CD14-positive monocyte (primary cell): ENCODE measurements around the gene PCSK7. TPM values are rescaled to one million over a fixed set of nuclear protein-coding genes. Genes with fewer than 3 reads are reported as not detected.

Experiments
- DNase-seq, 3 donors: peaks; one replicate each; pipeline ENCODE4 v3.0.0-alpha.2; 2011 to 2022
- H2AFZ ChIP-seq: 2 replicates; pipeline ENCODE4 v1.6.0; 2012; ENCODE audit warnings: mild to moderate bottlenecking, low read depth, low read length, inconsistent platforms; ENCODE audit not compliant: insufficient read depth, poor library complexity, severe bottlenecking
- H3K27ac ChIP-seq, 2 donors: 1 replicate in 1 of 2; 2 replicates in 1 of 2; pipeline ENCODE4 v1.5.1; 2012 to 2013; ENCODE audit warnings: low read length in 2 of 2, control low read depth in 1 of 2, inconsistent platforms in 1 of 2, low read depth in 1 of 2, mild to moderate bottlenecking in 1 of 2
- H3K27me3 ChIP-seq, 2 donors: one replicate each; pipeline versions ENCODE4 v1.6.0 to v1.6.1; 2011 to 2013; ENCODE audit warnings: low read length in 2 of 2; ENCODE audit not compliant: control insufficient read depth in 2 of 2, insufficient read depth in 2 of 2
- H3K36me3 ChIP-seq, 2 donors: replicated peaks in 1 of 2; 1 replicate in 1 of 2; 2 replicates in 1 of 2; pipeline versions ENCODE4 v1.5.1 to v1.6.1; 2012 to 2013; ENCODE audit warnings: low read length in 2 of 2, control low read depth in 1 of 2, inconsistent platforms in 1 of 2, mild to moderate bottlenecking in 1 of 2; ENCODE audit not compliant: insufficient read depth in 2 of 2, control insufficient read depth in 1 of 2
- H3K4me1 ChIP-seq, 2 donors: 1 replicate in 1 of 2; 2 replicates in 1 of 2; pipeline versions ENCODE4 v1.5.1 to v1.6.1; 2012 to 2013; ENCODE audit warnings: low read length in 2 of 2, control low read depth in 1 of 2, inconsistent platforms in 1 of 2, mild to moderate bottlenecking in 1 of 2, moderate library complexity in 1 of 2; ENCODE audit not compliant: insufficient read depth in 2 of 2, control insufficient read depth in 1 of 2
- H3K4me2 ChIP-seq: replicated peaks from 2 replicates; pipeline ENCODE3; 2012; ENCODE audit warnings: low read length, moderate library complexity, mild to moderate bottlenecking; ENCODE audit not compliant: poor library complexity, severe bottlenecking; ENCODE audit errors: extremely low read depth
- H3K4me3 ChIP-seq, 3 experiments: fragments of 200-600 bp in 1 of 3; sonication (generic) in 1 of 3; replicated peaks in 1 of 3; 1 replicate in 2 of 3; 2 replicates in 1 of 3; pipeline ENCODE4 v1.5.1; 2011 to 2013; ENCODE audit warnings: low read length in 3 of 3, mild to moderate bottlenecking in 3 of 3, control low read depth in 2 of 3, low read depth in 2 of 3, inconsistent platforms in 1 of 3, moderate library complexity in 1 of 3
- H3K79me2 ChIP-seq: 2 replicates; pipeline ENCODE4 v1.6.0; 2012; ENCODE audit warnings: mild to moderate bottlenecking, control low read depth, inconsistent platforms, low read length, moderate library complexity; ENCODE audit not compliant: insufficient read depth
- H3K9ac ChIP-seq: 2 replicates; pipeline ENCODE4 v1.6.0; 2017; ENCODE audit warnings: low read length, mild to moderate bottlenecking; ENCODE audit not compliant: insufficient read depth, poor library complexity, severe bottlenecking
- H3K9me3 ChIP-seq, 2 donors: replicated peaks in 1 of 2; 1 replicate in 1 of 2; 2 replicates in 1 of 2; pipeline versions ENCODE4 v1.5.1 to v1.6.1; 2012 to 2013; ENCODE audit warnings: low read length in 2 of 2, control low read depth in 1 of 2; ENCODE audit not compliant: control insufficient read depth in 1 of 2, insufficient read depth in 1 of 2
- H4K20me1 ChIP-seq: 2 replicates; pipeline ENCODE4 v1.6.0; 2012; ENCODE audit warnings: mild to moderate bottlenecking, low read length, control low read depth, moderate library complexity; ENCODE audit not compliant: insufficient read depth
- H3K27ac Mint-ChIP-seq, 7 donors: one replicate each; pipeline ENCODE4 v1.8.0; 2020; ENCODE audit warnings: mild to moderate bottlenecking in 7 of 7, mixed read lengths in 7 of 7, moderate library complexity in 6 of 7, inconsistent platforms in 2 of 7
- H3K27me3 Mint-ChIP-seq, 3 donors: one replicate each; pipeline ENCODE4 v1.8.0; 2021 to 2022; ENCODE audit warnings: low read depth in 3 of 3, mild to moderate bottlenecking in 3 of 3, mixed read lengths in 3 of 3, moderate library complexity in 3 of 3, inconsistent platforms in 1 of 3
- H3K36me3 Mint-ChIP-seq, 2 donors: one replicate each; pipeline ENCODE4 v1.8.0; 2020; ENCODE audit warnings: mixed read lengths in 2 of 2, inconsistent platforms in 1 of 2, mild to moderate bottlenecking in 1 of 2
- H3K4me1 Mint-ChIP-seq: one replicate; pipeline ENCODE4 v1.8.0; 2020; ENCODE audit warnings: mild to moderate bottlenecking, mixed read lengths
- H3K4me3 Mint-ChIP-seq, 2 donors: one replicate each; pipeline ENCODE4 v1.8.0; 2020; ENCODE audit warnings: mild to moderate bottlenecking in 2 of 2, mixed read lengths in 2 of 2, moderate library complexity in 1 of 2
- H3K9me3 Mint-ChIP-seq, 7 donors: one replicate each; pipeline ENCODE4 v1.8.0; 2020 to 2022; ENCODE audit warnings: mixed read lengths in 7 of 7, mild to moderate bottlenecking in 6 of 7, moderate library complexity in 6 of 7, inconsistent platforms in 2 of 7
- WGBS: methylation state at CpG from one replicate; pipeline ENCODE4 v1.1.5; 2013; ENCODE audit warnings: missing lambda C conversion rate; ENCODE audit not compliant: insufficient coverage; 5-methylcytosine and 5-hydroxymethylcytosine counted together
- intact Hi-C, 2 donors: fragments of 100-400 bp; cut with micrococcal nuclease; formaldehyde crosslinking; loops; one replicate each; pipeline versions ENCODE4 v1.15.0 to v1.15.1; 2023
- polyA plus RNA-seq, 3 donors: library from polyadenylated mRNA; depleted of rRNA in 1 of 3; unstranded in 2 of 3; stranded (reverse) in 1 of 3; fragments of 300-500 nt in 2 of 3; fragments of >200 nt in 1 of 3; fragmentation: Illumina TruSeq in 2 of 3; gene quantifications; 1 replicate in 2 of 3; 2 replicates in 1 of 3; pipeline ENCODE4 v1.2.3, GENCODE V29; 2012 to 2021
- TF ChIP-seq, protein P1 (sequence below): fragments of 200-600 bp; IDR thresholded peaks from one replicate; pipeline ENCODE4 v1.8.0; 2022; ENCODE audit warnings: antibody characterized with exemption, mild to moderate bottlenecking

PCSK7 gene
- polyA plus RNA-seq, 3 donors = 6.1 to 93.8 (median 9.5) TPM

DNA sequence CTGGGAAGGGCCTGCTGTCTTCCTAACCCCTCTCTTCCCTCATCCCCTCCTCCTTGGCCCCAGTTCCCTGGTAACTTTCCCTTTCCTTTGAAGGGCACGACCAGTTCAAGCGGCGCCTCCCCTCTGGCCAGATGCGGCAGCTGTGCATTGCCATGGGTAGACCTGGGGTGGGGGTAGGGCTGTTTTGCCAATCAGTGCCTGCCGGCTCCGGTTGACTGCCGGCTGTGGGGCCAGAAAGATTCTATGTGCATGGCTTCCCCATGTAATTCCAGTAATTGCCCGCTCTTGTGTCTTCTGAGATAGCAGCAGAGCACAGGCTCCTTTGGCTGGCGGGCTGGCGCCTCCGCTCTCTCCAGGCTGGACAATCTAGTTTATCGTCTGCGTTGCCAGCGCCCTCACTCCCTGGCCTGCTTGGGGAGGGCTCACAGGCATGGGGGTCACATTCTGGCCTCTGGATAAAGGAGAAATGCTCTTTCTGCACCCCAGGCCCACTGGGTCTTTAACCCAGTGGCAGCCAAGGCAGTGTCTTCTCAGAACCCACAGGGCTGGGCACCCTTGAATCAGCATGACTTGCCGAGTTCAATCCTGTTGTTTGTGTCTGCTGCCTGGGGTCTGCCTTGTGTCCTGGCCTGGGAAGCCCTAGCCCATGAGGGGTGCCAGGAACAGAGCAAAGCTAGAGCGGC, 43.9 kb downstream of the PCSK7 start:
- Histone ChIP-seq H3K9me3 (no peaks in the 10 kb centered on the region), H3K36me3 (peaks cover 49 to 56% of the 10 kb centered on the region in 2 donors), H3K79me2 (peaks cover 18% of the 10 kb centered on the region), H3K27ac (peak overlapping the region; percentile 90 to 92), H2AFZ (no peak overlapping the region), H3K27me3 (no peaks in the 10 kb centered on the region), H3K4me1 (peaks cover 60 to 65% of the 10 kb centered on the region in 2 donors), H3K4me3 (peak overlapping the region in 1 of 3 experiments; percentile 69), H3K4me2 (peak overlapping the region; percentile 69), H4K20me1 (no peaks in the 10 kb centered on the region), H3K9ac (no peak overlapping the region)
- Mint-ChIP-seq H3K27ac (peak overlapping the region; percentile 86 to 97 (median 93)), H3K4me3 (peak overlapping the region in 1 of 2 donors; percentile 42), H3K27me3 (peaks cover 0 to 3% (median 2%) of the 10 kb centered on the region in 3 donors), H3K36me3 (peaks cover 65 to 91% of the 10 kb centered on the region in 2 donors), H3K9me3 (no peaks in the 10 kb centered on the region), H3K4me1 (peaks cover 59% of the 10 kb centered on the region)
- no peak for DNase-seq
- TF ChIP-seq, protein P1, sequence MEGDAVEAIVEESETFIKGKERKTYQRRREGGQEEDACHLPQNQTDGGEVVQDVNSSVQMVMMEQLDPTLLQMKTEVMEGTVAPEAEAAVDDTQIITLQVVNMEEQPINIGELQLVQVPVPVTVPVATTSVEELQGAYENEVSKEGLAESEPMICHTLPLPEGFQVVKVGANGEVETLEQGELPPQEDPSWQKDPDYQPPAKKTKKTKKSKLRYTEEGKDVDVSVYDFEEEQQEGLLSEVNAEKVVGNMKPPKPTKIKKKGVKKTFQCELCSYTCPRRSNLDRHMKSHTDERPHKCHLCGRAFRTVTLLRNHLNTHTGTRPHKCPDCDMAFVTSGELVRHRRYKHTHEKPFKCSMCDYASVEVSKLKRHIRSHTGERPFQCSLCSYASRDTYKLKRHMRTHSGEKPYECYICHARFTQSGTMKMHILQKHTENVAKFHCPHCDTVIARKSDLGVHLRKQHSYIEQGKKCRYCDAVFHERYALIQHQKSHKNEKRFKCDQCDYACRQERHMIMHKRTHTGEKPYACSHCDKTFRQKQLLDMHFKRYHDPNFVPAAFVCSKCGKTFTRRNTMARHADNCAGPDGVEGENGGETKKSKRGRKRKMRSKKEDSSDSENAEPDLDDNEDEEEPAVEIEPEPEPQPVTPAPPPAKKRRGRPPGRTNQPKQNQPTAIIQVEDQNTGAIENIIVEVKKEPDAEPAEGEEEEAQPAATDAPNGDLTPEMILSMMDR = no peak
- 97% methylated on average over 11 of the region's 16 CpGs for WGBS
- intact Hi-C loops = no loop called here

DNA sequence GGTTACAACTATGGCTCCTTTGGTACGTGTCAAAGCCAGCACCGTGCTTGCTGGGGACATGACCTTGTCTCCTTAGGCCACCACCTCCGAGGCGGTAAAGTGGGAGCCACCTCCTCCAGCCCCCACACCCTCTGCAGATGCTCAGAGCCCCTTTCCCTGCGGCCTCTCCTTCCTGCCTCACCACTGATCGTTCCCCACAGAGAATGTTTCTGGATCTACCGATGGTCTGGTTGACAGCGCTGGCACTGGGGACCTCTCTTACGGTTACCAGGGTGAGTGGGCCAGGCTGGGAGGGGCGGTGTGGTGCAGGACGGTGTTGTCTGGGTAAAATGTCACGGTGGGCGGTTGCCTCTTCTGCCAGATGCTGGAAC, 44.5 kb downstream of the PCSK7 start:
- no peaks in the 10 kb centered on the region for H3K27me3 ChIP-seq
- intact Hi-C loops = no loop called here
- H3K9ac ChIP-seq = no peak overlapping the region
- peak overlapping the region in 1 of 3 experiments; percentile 69 for H3K4me3 ChIP-seq
- peaks cover 18% of the 10 kb centered on the region for H3K79me2 ChIP-seq
- H3K4me3 Mint-ChIP-seq = peak overlapping the region; percentile 62 to 78
- H3K4me1 Mint-ChIP-seq = peaks cover 59% of the 10 kb centered on the region
- H3K36me3 Mint-ChIP-seq = peaks cover 65 to 91% of the 10 kb centered on the region in 2 donors
- no peak for DNase-seq
- peaks cover 0 to 3% (median 2%) of the 10 kb centered on the region in 3 donors for H3K27me3 Mint-ChIP-seq
- peak overlapping the region; percentile 90 to 92 for H3K27ac ChIP-seq
- H3K4me2 ChIP-seq = peak overlapping the region; percentile 69
- no peaks in the 10 kb centered on the region for H3K9me3 Mint-ChIP-seq
- TF ChIP-seq, protein P1 = no peak
- 87% methylated on average over 7 of the region's 13 CpGs for WGBS
- H3K9me3 ChIP-seq = no peaks in the 10 kb centered on the region
- H3K4me1 ChIP-seq = peaks cover 60 to 65% of the 10 kb centered on the region in 2 donors
- no peaks in the 10 kb centered on the region for H4K20me1 ChIP-seq
- peaks cover 48 to 56% of the 10 kb centered on the region in 2 donors for H3K36me3 ChIP-seq
- H3K27ac Mint-ChIP-seq = peak overlapping the region; percentile 21 to 98 (median 92)
- H2AFZ ChIP-seq = no peak overlapping the region
